ENCODE measurements around the gene SF3B2. TPM values are rescaled to one million over a fixed set of nuclear protein-coding genes. Genes with fewer than 3 reads are reported as not detected.
"Not testable (repeated sequence)": the region's sequence is repeated elsewhere in the genome, so short reads cannot be mapped to it uniquely, and the experiment has no call there.

The SF3B2 gene
- total RNA-seq, 6 experiments from 2014 or later, result 52.2 to 85.4 (median 67.2) TPM

DNA sequence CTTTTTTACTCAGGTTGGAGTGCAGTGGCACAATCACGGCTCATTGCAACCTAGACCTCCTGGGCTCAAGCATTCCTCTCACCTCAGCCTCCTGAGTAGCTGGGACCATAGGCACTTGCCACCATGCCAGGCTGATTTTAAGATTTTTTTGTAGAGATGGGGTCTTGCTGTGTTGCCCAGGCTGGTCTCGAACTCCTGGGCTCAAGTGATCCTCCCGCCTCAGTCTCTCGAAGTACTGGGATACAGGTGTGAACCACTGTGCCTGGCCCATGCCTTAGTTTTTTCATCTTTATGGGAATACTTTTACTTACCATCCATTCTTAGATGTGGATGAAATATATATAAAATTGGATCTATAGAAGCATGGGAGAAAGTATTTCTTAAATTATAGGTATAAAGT, 23.1 kb downstream of the SF3B2 start:
- H3K27me3 ChIP-seq, result no peaks in the 10 kb centered on the region
- no peak for ATAC-seq
- WGBS (ENCODE audit: insufficient coverage, low coverage, low lambda C conversion rate, missing lambda C conversion rate), result 98% methylated on average over 4 of the region's 4 CpGs
- TF ChIP-seq, protein P1, sequence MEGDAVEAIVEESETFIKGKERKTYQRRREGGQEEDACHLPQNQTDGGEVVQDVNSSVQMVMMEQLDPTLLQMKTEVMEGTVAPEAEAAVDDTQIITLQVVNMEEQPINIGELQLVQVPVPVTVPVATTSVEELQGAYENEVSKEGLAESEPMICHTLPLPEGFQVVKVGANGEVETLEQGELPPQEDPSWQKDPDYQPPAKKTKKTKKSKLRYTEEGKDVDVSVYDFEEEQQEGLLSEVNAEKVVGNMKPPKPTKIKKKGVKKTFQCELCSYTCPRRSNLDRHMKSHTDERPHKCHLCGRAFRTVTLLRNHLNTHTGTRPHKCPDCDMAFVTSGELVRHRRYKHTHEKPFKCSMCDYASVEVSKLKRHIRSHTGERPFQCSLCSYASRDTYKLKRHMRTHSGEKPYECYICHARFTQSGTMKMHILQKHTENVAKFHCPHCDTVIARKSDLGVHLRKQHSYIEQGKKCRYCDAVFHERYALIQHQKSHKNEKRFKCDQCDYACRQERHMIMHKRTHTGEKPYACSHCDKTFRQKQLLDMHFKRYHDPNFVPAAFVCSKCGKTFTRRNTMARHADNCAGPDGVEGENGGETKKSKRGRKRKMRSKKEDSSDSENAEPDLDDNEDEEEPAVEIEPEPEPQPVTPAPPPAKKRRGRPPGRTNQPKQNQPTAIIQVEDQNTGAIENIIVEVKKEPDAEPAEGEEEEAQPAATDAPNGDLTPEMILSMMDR (IDR thresholded peaks at IDR 0.05), result no peak
- no peak for TF ChIP-seq POLR2A (IDR thresholded peaks at IDR 0.05)
- H3K4me1 ChIP-seq, result no peaks in the 10 kb centered on the region
- H3K4me3 ChIP-seq, result no peak overlapping the region
- no peaks in the 10 kb centered on the region for H3K9me3 ChIP-seq
- H3K36me3 ChIP-seq, result peaks cover 0 to 9% (median 0%) of the 10 kb centered on the region in 4 donors
- H3K27ac ChIP-seq, result no peak overlapping the region
- DNase-seq, result peak in 1 of 3 donors; percentile 27
- intact Hi-C loops (cut with DNase I), result no loop called here

- peaks cover 0 to 3% (median 0%) of the 10 kb centered on the region in 4 donors for H3K4me1 ChIP-seq
- TF ChIP-seq POLR2A (IDR thresholded peaks at IDR 0.05), result no peak
- TF ChIP-seq, protein P1 (IDR thresholded peaks at IDR 0.05), result no peak
- peaks cover 0 to 9% (median 0%) of the 10 kb centered on the region in 4 donors for H3K36me3 ChIP-seq
- no peak overlapping the region for H3K4me3 ChIP-seq
- H3K27ac ChIP-seq, result no peak overlapping the region
- no peaks in the 10 kb centered on the region for H3K9me3 ChIP-seq
- DNase-seq (peak in 1 of 3 donors; percentile 41), ATAC-seq (no peak)
- no peaks in the 10 kb centered on the region for H3K27me3 ChIP-seq
- intact Hi-C loops (cut with DNase I), result no loop called here
- 83% methylated on average over 4 of the region's 9 CpGs for WGBS (ENCODE audit: insufficient coverage, low coverage, low lambda C conversion rate, missing lambda C conversion rate)
These were observed 24.4 kb downstream of the SF3B2 start for GRCh38 chr11:66076561-66076960.

- H3K4me1 ChIP-seq, result peaks cover 0 to 3% (median 0%) of the 10 kb centered on the region in 4 donors
- intact Hi-C loops (cut with DNase I), result no loop called here
- H3K9me3 ChIP-seq, result no peaks in the 10 kb centered on the region
- H3K27me3 ChIP-seq, result no peaks in the 10 kb centered on the region
- 91% methylated on average over 3 of the region's 3 CpGs for WGBS (ENCODE audit: insufficient coverage, low coverage, low lambda C conversion rate, missing lambda C conversion rate)
- H3K27ac ChIP-seq, result no peak overlapping the region
- H3K4me3 ChIP-seq, result no peak overlapping the region
- ATAC-seq (no peak), DNase-seq (no peak)
- peaks cover 0 to 9% (median 0%) of the 10 kb centered on the region in 4 donors for H3K36me3 ChIP-seq
- TF ChIP-seq, protein P1 (IDR thresholded peaks at IDR 0.05), result no peak
- TF ChIP-seq POLR2A (IDR thresholded peaks at IDR 0.05), result no peak
These were observed 25.8 kb downstream of the SF3B2 start for GRCh38 chr11:66077927-66078326.

DNA sequence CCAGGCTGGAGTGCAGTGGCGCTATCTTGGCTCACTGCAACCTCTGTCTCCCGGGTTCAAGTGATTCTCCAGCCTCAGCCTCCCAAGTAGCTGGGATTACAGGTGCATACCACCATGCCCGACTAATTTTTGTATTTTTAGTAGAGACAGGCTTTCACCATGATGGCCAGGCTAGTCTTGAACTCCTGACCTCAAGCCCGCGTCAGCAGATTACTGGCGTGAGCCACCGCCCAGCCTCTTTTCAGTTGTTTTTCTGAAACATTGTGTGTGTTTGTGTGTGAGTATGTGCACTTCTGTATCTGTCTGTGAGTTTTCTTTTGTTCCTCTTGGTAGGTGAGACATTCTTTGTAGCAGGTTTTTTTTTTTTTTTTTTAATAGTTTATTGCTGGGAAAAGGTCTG, 26.8 kb downstream of the SF3B2 start:
- H3K27ac ChIP-seq; intact Hi-C loops (cut with DNase I); H3K9me3 ChIP-seq; H3K4me3 ChIP-seq; H3K27me3 ChIP-seq; ATAC-seq; H3K4me1 ChIP-seq; H3K36me3 ChIP-seq: not testable (repeated sequence)
- WGBS (ENCODE audit: insufficient coverage, low coverage, low lambda C conversion rate, missing lambda C conversion rate), result 70% methylated on average over 7 of the region's 7 CpGs
- peak in 1 of 3 donors; percentile 13 for DNase-seq

DNA sequence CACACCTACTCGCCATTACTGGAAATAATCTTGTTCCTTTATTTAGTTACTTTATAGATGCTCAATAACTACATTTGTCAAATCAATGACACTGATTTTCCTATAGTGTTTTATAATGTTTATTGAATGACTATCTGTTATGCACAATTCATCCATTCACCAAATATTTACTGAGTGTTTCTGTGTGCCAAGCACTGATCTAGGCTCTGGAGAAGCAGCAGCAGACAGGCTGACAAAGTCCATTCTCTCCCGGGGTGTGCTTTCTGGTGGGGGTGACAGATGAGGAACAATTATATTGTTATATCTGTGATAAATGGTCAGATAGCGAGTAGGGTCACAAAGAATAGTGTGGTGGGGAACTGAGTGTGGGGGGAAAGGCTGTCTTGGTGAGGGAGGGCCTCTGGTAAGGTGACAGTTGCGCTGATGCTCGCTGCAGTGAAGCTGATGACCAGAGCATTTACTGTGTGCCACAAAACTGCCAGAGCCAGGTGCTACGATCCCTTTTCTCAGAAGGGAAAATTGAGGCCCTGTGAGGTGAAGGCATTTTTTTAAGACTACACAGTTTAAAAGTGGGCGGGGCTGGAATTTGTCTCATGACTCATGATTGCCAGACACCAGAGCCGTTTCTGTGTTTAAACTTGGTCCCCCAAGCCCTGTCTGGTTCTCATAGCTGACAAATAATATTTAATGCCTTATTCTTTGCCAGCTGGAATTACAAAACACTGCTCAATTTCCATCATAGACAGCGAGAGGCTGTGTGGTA, 28.1 kb downstream of the SF3B2 start:
- WGBS (ENCODE audit: insufficient coverage, low coverage, low lambda C conversion rate, missing lambda C conversion rate), result 71% methylated on average over 8 of the region's 9 CpGs
- DNase-seq, result peak in 2 of 3 donors; percentile 32 to 42
- intact Hi-C loops (cut with DNase I), result no loop called here

More for the DNA sequence above, 28.1 kb downstream of the SF3B2 start:
- no peak overlapping the region for H3K4me3 ChIP-seq
- no peaks in the 10 kb centered on the region for H3K27me3 ChIP-seq
- H3K4me1 ChIP-seq, result peaks cover 0 to 9% (median 3%) of the 10 kb centered on the region in 4 donors
- H3K9me3 ChIP-seq, result no peaks in the 10 kb centered on the region
- ATAC-seq, result peak in 3 of 4 donors; percentile 38 to 85 (median 58)
- H3K27ac ChIP-seq, result peak overlapping the region in 1 of 3 donors; percentile 14
- H3K36me3 ChIP-seq, result peaks cover 0 to 3% (median 0%) of the 10 kb centered on the region in 4 donors
- TF ChIP-seq, protein P1 (IDR thresholded peaks at IDR 0.05), result no peak
- no peak for TF ChIP-seq POLR2A (IDR thresholded peaks at IDR 0.05)
